Smooth muscle cell (in vitro differentiated cells): Measurements from ENCODE around the gene GNG13. TPM values are rescaled to one million over a fixed set of nuclear protein-coding genes. Genes with fewer than 3 reads are reported as not detected.

Experiments used
- DNase-seq: peaks from one replicate; lab custom pipeline; 2025; ENCODE audit not compliant: unreplicated experiment; lab: John Stamatoyannopoulos, UW
- H2AFZ ChIP-seq: fragments of 200-600 bp; sonication (generic); 2 replicates; pipeline ENCODE4 v1.6.0; 2016; ENCODE audit warnings: antibody characterized with exemption, low read depth, mild to moderate bottlenecking
- H3F3A ChIP-seq: fragments of 200-600 bp; sonication (generic); 2 replicates; pipeline ENCODE4 v1.6.0; 2017; ENCODE audit warnings: antibody characterized with exemption, low read depth
- H3K27ac ChIP-seq: fragments of 200-600 bp; sonication (generic); 2 replicates; pipeline ENCODE4 v1.5.1; 2016; ENCODE audit warnings: low read depth, mild to moderate bottlenecking
- H3K27me3 ChIP-seq: fragments of 200-600 bp; sonication (generic); 2 replicates; pipeline ENCODE4 v1.6.1; 2016; ENCODE audit warnings: low read depth, mild to moderate bottlenecking
- H3K36me3 ChIP-seq: fragments of 200-600 bp; sonication (generic); 2 replicates; pipeline ENCODE4 v1.5.1; 2016; ENCODE audit warnings: low read depth
- H3K4me1 ChIP-seq: fragments of 200-600 bp; sonication (generic); 2 replicates; pipeline ENCODE4 v1.5.1; 2016; ENCODE audit warnings: low read depth
- H3K4me2 ChIP-seq: fragments of 200-600 bp; sonication (generic); 2 replicates; pipeline ENCODE4 v1.6.0; 2016; ENCODE audit warnings: mild to moderate bottlenecking
- H3K4me3 ChIP-seq: fragments of 200-600 bp; sonication (generic); 2 replicates; pipeline ENCODE4 v1.5.1; 2016; ENCODE audit warnings: mild to moderate bottlenecking
- H3K79me2 ChIP-seq: fragments of 200-600 bp; sonication (generic); 2 replicates; pipeline ENCODE4 v1.6.0; 2016; ENCODE audit warnings: low read depth, mild to moderate bottlenecking
- H3K9ac ChIP-seq: fragments of 200-600 bp; sonication (generic); 2 replicates; pipeline ENCODE4 v1.6.0; 2016; ENCODE audit warnings: low read depth
- H3K9me3 ChIP-seq: fragments of 200-600 bp; sonication (generic); replicated peaks from 2 replicates; pipeline ENCODE4 v1.5.1; 2016; ENCODE audit warnings: low read depth
- H4K20me1 ChIP-seq: fragments of 200-600 bp; sonication (generic); 2 replicates; pipeline ENCODE4 v1.6.0; 2016; ENCODE audit warnings: low read depth
- WGBS: methylation state at CpG from one replicate; pipeline ENCODE4 v1.1.7; 2016; ENCODE audit warnings: low lambda C conversion rate; 5-methylcytosine and 5-hydroxymethylcytosine counted together
- polyA plus RNA-seq: library from polyadenylated mRNA; unstranded; fragments of >200 nt; fragmentation: Nextera tagmentation; extraction: Ambion mirVana; gene quantifications from 2 replicates; pipeline ENCODE4 v1.2.1, GENCODE V29; 2016
- total RNA-seq: library from RNA; depleted of rRNA; stranded (reverse); fragments of >200 nt; gene quantifications from 2 replicates; pipeline ENCODE4 v1.2.3, GENCODE V29; 2014
- TF ChIP-seq, protein P1 (sequence below): fragments of 200-600 bp; sonication (generic); IDR thresholded peaks from 2 replicates; pipeline ENCODE4 v1.5.1; 2017; ENCODE audit warnings: borderline replicate concordance, mild to moderate bottlenecking, antibody characterized with exemption; ENCODE audit not compliant: insufficient read depth, poor library complexity, severe bottlenecking

GNG13 gene
- total and polyA plus RNA-seq, 2 experiments from 2014 or later: not detected

GRCh38 chr16:760545-761343 is 39.8 kb downstream of the GNG13 start, which contains the start of gene MSLN:
Gene MSLN, plus strand, starts transcription at chr16:760734. Its CDS starts 1,947 bp downstream, at chr16:762681.
- Histone ChIP-seq H4K20me1 (no peaks in the 10 kb centered on the region), H3K4me2 (no peak within 1 kb of the TSS), H3K9me3 (no peaks in the 10 kb centered on the region), H3K4me3 (no peak within 1 kb of the TSS), H3K79me2 (no peaks in the 10 kb centered on the region), H3K27ac (no peak within 1 kb of the TSS), H3F3A (no peaks in the 10 kb centered on the region), H3K36me3 (no peaks in the 10 kb centered on the region), H3K9ac (no peak within 1 kb of the TSS), H3K4me1 (no peaks in the 10 kb centered on the region), H2AFZ (no peak within 1 kb of the TSS), H3K27me3 (no peaks in the 10 kb centered on the region)
- TF ChIP-seq, protein P1, sequence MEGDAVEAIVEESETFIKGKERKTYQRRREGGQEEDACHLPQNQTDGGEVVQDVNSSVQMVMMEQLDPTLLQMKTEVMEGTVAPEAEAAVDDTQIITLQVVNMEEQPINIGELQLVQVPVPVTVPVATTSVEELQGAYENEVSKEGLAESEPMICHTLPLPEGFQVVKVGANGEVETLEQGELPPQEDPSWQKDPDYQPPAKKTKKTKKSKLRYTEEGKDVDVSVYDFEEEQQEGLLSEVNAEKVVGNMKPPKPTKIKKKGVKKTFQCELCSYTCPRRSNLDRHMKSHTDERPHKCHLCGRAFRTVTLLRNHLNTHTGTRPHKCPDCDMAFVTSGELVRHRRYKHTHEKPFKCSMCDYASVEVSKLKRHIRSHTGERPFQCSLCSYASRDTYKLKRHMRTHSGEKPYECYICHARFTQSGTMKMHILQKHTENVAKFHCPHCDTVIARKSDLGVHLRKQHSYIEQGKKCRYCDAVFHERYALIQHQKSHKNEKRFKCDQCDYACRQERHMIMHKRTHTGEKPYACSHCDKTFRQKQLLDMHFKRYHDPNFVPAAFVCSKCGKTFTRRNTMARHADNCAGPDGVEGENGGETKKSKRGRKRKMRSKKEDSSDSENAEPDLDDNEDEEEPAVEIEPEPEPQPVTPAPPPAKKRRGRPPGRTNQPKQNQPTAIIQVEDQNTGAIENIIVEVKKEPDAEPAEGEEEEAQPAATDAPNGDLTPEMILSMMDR: no peak
- DNase-seq: no peak
- 86% methylated on average over 31 of the region's 37 CpGs for WGBS

DNA sequence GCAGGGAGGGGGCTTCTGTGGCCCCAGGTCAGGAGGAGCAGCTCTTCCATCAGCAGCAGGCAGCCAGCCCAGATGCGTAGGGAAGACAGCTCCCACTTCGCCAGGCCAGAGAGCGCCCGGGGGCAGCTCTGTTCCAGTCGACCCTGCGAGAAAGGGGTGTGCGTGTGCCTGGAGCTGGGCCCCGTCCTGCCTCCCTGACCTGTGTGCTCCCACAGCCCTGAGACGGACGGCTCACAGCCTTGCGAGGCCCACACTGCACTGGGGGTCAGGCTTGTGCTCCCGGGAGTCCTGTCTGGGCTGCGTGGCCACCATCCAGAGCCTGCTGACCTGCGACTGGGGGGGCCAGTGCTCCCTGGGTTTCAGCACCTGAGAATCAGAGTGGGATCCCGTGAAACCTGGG is 40.5 kb downstream of the GNG13 start:
- no peak overlapping the region for H3K4me3 ChIP-seq
- TF ChIP-seq, protein P1: no peak
- H3K4me1 ChIP-seq: no peaks in the 10 kb centered on the region
- no peak overlapping the region for H3K9ac ChIP-seq
- DNase-seq: no peak
- WGBS: 89% methylated on average over 14 of the region's 15 CpGs
- H3K4me2 ChIP-seq: no peak overlapping the region
- no peaks in the 10 kb centered on the region for H3K79me2 ChIP-seq
- no peak overlapping the region for H2AFZ ChIP-seq
- H3K9me3 ChIP-seq: no peaks in the 10 kb centered on the region
- H3K36me3 ChIP-seq: no peaks in the 10 kb centered on the region
- no peak overlapping the region for H3K27ac ChIP-seq
- H3F3A ChIP-seq: no peaks in the 10 kb centered on the region
- H3K27me3 ChIP-seq: no peaks in the 10 kb centered on the region
- no peaks in the 10 kb centered on the region for H4K20me1 ChIP-seq

DNA sequence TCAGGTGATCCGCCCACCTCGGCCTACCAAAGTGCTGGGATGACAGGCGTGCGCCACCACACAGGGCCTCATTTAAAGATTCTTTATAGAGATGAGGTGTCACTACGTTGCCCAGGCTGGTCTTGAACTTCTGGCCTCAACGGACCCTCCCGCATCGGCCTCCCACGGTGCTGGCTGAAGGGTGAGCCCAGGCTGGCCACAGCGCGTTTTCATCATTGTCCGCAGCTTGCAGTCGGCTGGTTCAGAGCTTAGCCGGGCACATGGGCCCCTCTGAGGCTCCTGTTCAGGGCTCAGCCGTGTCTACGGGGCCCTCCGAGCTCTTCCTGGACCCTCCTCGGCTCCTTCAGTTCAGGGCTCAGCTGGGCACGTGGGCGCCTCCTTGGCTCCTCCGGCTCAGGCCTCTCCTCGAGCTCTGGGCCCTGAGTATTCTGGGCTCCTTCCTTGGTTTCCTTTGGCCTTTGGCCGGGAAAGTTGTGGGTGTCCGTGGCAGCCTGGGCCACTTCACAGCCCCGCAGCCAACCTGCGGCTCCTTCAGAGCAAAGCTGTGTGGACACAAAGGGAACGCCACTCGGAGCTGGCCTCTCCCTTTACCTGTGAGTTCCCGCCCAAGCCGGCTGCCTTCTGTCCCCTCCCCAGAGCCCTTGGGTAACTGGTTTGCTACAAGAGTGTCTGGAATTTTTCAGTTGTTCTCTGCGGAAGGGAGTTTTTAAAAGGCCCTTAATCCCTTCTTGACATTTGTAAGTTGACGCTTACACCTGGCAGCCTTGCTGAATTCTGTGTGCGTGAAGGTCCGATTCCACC is 41.2 kb downstream of the GNG13 start:
- no peak for DNase-seq
- H3K9me3 ChIP-seq: no peaks in the 10 kb centered on the region

More for the DNA sequence above, 41.2 kb downstream of the GNG13 start:
- Histone ChIP-seq H2AFZ (no peak overlapping the region), H4K20me1 (no peaks in the 10 kb centered on the region), H3K36me3 (no peaks in the 10 kb centered on the region), H3K9ac (no peak overlapping the region), H3K4me3 (no peak overlapping the region), H3K4me1 (no peaks in the 10 kb centered on the region), H3K79me2 (no peaks in the 10 kb centered on the region), H3K27me3 (no peaks in the 10 kb centered on the region), H3K4me2 (no peak overlapping the region), H3K27ac (no peak overlapping the region), H3F3A (no peaks in the 10 kb centered on the region)
- 88% methylated on average over 34 of the region's 34 CpGs for WGBS
- TF ChIP-seq, protein P1: no peak
